ENCODE measurements around the gene FHOD3.

The FHOD3 gene

DNA sequence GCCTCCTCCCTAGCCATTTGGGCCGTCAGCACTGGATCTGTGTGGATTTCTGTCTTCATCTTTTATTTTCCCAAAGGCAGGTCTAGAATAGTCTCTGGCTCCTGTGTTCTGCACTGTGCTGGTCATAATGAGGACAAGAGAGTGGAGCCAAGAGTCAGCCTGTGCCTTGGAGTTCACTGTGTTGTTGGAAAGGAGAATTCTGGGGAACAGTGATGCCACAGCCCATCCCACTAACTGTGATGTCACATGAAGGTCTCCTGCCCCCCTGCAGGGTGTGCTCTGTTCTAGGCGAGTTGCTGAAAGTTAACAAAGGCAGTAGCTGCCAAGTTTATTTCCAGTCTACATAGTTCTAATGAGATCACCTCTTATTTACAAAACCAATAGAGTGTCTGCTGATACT, 282.8 kb downstream of the FHOD3 start:
- TF ChIP-seq SIN3A (IDR thresholded peaks at IDR 0.05; ENCODE audit: borderline replicate concordance, insufficient read depth, low read length): no peak
- TF ChIP-seq, protein P1, sequence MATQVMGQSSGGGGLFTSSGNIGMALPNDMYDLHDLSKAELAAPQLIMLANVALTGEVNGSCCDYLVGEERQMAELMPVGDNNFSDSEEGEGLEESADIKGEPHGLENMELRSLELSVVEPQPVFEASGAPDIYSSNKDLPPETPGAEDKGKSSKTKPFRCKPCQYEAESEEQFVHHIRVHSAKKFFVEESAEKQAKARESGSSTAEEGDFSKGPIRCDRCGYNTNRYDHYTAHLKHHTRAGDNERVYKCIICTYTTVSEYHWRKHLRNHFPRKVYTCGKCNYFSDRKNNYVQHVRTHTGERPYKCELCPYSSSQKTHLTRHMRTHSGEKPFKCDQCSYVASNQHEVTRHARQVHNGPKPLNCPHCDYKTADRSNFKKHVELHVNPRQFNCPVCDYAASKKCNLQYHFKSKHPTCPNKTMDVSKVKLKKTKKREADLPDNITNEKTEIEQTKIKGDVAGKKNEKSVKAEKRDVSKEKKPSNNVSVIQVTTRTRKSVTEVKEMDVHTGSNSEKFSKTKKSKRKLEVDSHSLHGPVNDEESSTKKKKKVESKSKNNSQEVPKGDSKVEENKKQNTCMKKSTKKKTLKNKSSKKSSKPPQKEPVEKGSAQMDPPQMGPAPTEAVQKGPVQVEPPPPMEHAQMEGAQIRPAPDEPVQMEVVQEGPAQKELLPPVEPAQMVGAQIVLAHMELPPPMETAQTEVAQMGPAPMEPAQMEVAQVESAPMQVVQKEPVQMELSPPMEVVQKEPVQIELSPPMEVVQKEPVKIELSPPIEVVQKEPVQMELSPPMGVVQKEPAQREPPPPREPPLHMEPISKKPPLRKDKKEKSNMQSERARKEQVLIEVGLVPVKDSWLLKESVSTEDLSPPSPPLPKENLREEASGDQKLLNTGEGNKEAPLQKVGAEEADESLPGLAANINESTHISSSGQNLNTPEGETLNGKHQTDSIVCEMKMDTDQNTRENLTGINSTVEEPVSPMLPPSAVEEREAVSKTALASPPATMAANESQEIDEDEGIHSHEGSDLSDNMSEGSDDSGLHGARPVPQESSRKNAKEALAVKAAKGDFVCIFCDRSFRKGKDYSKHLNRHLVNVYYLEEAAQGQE (IDR thresholded peaks at IDR 0.05; ENCODE audit: insufficient read depth in 1 of 2, low read depth in 2 of 2, low read length in 2 of 2): no peak
- TF ChIP-seq FOXP2 (optimal IDR thresholded peaks at IDR 0.05; ENCODE audit: borderline replicate concordance, extremely low read depth, extremely low read length, insufficient read depth): no peak
- TF ChIP-seq TAF1 (IDR thresholded peaks at IDR 0.05; ENCODE audit: borderline replicate concordance, insufficient read depth, low read length): no peak
- no peak for TF ChIP-seq POLR2AphosphoS5 (IDR thresholded peaks at IDR 0.05; ENCODE audit: low read depth, low read length)

DNA sequence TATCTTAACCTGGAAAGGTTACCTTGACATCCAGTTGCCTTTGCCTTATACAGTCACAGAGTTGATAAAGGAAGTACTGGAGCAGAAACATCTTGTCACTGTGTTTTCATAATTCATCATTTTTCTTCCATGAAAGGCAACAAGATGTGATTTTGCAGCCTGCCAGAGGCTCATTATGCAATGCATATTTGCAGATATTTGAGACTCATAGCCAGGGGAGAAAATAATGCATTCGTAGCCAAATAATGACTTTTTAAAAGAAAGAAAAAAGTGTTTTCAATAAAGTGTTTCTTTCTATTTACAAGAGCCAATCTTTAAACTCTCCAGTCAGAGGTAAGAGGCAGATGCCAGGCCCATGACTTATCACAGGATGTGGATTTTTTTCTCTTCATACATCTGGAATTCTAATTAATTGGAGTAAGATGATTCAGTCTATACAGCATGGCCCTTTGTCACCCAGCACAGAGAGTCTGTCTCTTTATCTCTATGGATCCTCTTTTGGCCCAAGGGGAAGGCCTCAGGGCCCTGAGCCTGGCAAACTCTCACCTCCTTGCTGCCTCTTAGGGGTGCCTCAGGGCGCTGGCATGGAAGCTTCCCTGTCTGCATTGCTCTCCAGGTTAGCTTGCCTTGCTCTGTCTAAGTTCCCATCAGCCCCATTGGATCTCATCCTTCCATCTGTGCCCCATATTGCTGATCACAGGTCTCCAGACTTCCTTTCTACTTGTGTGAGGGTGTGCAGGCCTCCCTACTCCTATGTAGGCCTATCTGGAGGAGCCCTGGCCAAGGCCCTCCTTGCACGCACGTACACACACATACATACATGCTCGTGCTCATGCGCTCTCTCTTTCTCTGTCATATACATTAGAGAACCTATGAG, 283.6 kb downstream of the FHOD3 start:
- TF ChIP-seq POLR2AphosphoS5 (IDR thresholded peaks at IDR 0.05; ENCODE audit: low read depth, low read length) (no peak), SIN3A (IDR thresholded peaks at IDR 0.05; ENCODE audit: borderline replicate concordance, insufficient read depth, low read length) (no peak), FOXP2 (optimal IDR thresholded peaks at IDR 0.05; ENCODE audit: borderline replicate concordance, extremely low read depth, extremely low read length, insufficient read depth) (no peak), TAF1 (IDR thresholded peaks at IDR 0.05; ENCODE audit: borderline replicate concordance, insufficient read depth, low read length) (no peak)
- TF ChIP-seq, protein P1 (IDR thresholded peaks at IDR 0.05; ENCODE audit: insufficient read depth in 1 of 2, low read depth in 2 of 2, low read length in 2 of 2): no peak

DNA sequence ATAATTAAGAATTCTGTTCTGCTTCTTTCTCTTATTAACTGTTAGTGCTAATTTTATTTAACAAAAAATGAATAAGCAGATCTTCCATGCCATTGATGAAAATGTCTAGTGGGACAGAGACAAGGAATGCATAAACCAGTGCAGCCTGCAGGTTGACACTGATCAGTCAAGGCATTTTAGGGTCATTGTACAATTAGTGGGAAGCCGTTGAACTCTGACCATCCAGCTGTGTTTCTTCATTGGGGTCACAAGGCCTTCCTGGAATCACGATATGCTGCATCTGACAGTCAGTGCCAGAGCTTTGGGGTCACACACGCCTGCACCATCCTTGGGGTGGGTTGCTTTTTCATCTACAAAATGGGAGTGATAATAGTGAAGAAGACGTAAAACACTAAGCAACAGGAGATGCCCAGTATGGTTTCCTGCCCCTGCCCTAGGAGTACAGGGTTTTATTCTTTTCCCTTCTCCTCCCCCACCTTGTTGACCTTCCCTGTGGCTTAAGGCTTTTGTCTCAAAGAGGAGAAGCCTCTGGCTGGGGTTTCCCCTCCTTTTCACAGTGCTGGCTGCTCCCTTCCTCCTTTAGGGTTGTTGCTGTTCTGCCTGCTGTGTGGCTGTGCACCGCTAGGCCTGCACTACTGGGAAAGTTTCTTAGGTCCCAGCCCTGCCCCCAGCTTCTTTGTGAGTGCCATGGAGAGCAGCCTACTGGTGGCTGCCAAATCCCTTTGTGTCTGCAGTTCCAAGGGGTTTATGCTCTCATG, 285.7 kb downstream of the FHOD3 start:
- TF ChIP-seq SIN3A (IDR thresholded peaks at IDR 0.05; ENCODE audit: borderline replicate concordance, insufficient read depth, low read length) (no peak), TAF1 (IDR thresholded peaks at IDR 0.05; ENCODE audit: borderline replicate concordance, insufficient read depth, low read length) (no peak), FOXP2 (optimal IDR thresholded peaks at IDR 0.05; ENCODE audit: borderline replicate concordance, extremely low read depth, extremely low read length, insufficient read depth) (no peak), POLR2AphosphoS5 (IDR thresholded peaks at IDR 0.05; ENCODE audit: low read depth, low read length) (no peak)
- TF ChIP-seq, protein P1 (IDR thresholded peaks at IDR 0.05; ENCODE audit: insufficient read depth in 1 of 2, low read depth in 2 of 2, low read length in 2 of 2): no peak

DNA sequence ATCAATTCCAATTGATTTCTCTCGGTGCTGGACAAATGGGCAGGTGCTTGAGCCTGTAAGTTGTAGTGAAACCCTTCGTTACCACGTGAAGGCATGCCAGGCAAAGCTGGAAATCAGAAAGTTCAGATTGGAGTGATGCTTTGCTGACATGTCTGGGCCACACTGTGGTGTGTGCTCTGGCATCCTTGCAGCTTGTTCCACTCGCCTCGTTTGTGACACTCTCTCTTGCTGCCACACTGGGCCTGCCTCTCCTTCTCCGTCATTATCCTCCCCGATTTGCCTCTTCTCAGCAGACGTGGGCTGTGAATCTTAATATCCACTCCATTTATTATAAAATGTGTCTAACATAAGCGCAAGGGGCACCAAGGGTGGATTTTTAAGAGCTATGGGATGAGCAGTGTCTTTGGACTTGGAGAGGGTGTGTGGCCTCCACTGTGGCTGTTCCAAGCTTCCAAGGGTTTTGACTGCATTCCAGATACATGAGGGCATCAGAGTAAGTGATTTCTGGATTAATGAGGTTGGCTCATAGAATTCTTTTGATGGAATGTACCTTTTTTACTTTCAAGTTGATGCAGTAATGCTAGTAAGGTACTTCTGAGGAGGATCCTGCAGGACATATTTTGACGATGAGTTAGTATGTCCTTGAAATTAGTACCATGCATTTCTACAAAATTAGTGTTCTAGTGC, 292.5 kb downstream of the FHOD3 start:
- TF ChIP-seq FOXP2 (optimal IDR thresholded peaks at IDR 0.05; ENCODE audit: borderline replicate concordance, extremely low read depth, extremely low read length, insufficient read depth) (no peak), SIN3A (IDR thresholded peaks at IDR 0.05; ENCODE audit: borderline replicate concordance, insufficient read depth, low read length) (no peak), TAF1 (IDR thresholded peaks at IDR 0.05; ENCODE audit: borderline replicate concordance, insufficient read depth, low read length) (no peak)

Data from PFSK-1 (cell line).